HUES64 (cell line): Measurements from ENCODE around the gene SIDT1.

Source experiments
- H3K27ac ChIP-seq: 2 replicates; pipeline ENCODE4 v1.7.0; 2013; ENCODE audit warnings: low read depth, low read length, inconsistent platforms
- H3K27me3 ChIP-seq: 2 replicates; pipeline ENCODE4 v1.6.1; 2013; ENCODE audit warnings: mild to moderate bottlenecking, low read length; ENCODE audit not compliant: insufficient read depth
- H3K36me3 ChIP-seq: 2 replicates; pipeline ENCODE4 v1.6.1; 2013; ENCODE audit warnings: mild to moderate bottlenecking, low read length; ENCODE audit not compliant: insufficient read depth
- H3K4me1 ChIP-seq: 2 replicates; pipeline ENCODE4 v1.6.1; 2013; ENCODE audit warnings: mild to moderate bottlenecking, low read length, moderate library complexity; ENCODE audit not compliant: insufficient read depth
- H3K4me3 ChIP-seq: 2 replicates; pipeline ENCODE4 v1.5.1; 2013; ENCODE audit warnings: mild to moderate bottlenecking, low read length, moderate library complexity
- H3K9ac ChIP-seq: 2 replicates; pipeline ENCODE4 v1.6.1; 2013; ENCODE audit warnings: mild to moderate bottlenecking, low read depth, low read length
- H3K9me3 ChIP-seq: 2 replicates; pipeline ENCODE4 v1.6.1; 2013; ENCODE audit warnings: low read depth, low read length; ENCODE audit not compliant: insufficient read depth
- WGBS: fragments of 150-250, 120-280 bp; methylation state at CpG from one replicate; pipeline ENCODE4 v1.1.7; 2013; ENCODE audit warnings: missing lambda C conversion rate; 5-methylcytosine and 5-hydroxymethylcytosine counted together

The SIDT1 gene

DNA sequence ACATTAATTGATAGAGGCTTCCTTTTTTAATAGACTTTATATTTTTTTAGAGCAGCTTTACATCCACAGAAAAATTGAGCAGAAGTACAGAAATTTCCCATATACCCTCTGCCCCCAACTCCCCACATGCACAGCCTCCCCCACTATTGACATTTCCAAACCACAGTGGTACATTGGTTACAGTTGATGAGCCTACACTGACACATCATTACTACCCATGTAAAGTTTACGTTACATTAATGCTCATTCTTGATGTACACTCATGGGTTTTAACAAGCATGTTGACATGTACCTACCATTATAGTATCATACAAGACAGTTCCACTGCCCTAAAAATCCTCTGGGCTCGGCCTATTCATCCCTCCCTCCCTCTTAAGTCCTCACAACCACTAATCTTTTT is 85.4 kb downstream of the SIDT1 start:
- Histone ChIP-seq H3K27me3 (no peaks in the 10 kb centered on the region), H3K4me1 (no peaks in the 10 kb centered on the region), H3K9ac (no peak overlapping the region), H3K9me3 (no peaks in the 10 kb centered on the region), H3K36me3 (no peaks in the 10 kb centered on the region), H3K27ac (no peak overlapping the region), H3K4me3 (no peak overlapping the region)
- WGBS: 94% methylated on average over 2 of the region's 2 CpGs

DNA sequence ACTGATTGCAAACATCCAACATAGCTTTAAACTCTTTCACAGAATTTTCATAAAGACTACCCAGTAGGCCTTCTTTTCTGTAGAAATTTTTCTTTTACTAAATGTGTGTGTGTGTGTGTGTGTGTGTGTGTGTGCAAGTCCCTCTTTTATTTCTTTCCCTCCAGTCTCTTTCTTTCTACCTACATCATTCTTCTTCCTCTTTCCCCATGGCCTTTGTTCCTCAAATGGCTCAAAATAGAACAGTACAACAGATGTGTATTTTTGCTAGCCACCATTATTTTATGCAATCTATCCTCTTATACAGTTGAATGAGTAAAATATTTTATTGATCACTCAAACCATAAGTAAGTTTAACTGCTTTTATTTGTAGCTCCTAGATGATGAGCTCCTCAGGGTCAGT is 87.7 kb downstream of the SIDT1 start:
- no peaks in the 10 kb centered on the region for H3K36me3 ChIP-seq
- H3K4me3 ChIP-seq: no peak overlapping the region
- no peak overlapping the region for H3K9ac ChIP-seq
- no peaks in the 10 kb centered on the region for H3K9me3 ChIP-seq
- H3K4me1 ChIP-seq: no peaks in the 10 kb centered on the region
- H3K27me3 ChIP-seq: peaks cover 10% of the 10 kb centered on the region; the same call in 1 of the 2 replicates
- H3K27ac ChIP-seq: no peak overlapping the region

GRCh38 chr3:113623324-113623723 is 91.0 kb downstream of the SIDT1 start:
- H3K4me3 ChIP-seq: no peak overlapping the region
- H3K9ac ChIP-seq: no peak overlapping the region
- H3K4me1 ChIP-seq: no peaks in the 10 kb centered on the region
- no peaks in the 10 kb centered on the region for H3K36me3 ChIP-seq
- 33% methylated on average over 19 of the region's 19 CpGs for WGBS
- no peak overlapping the region for H3K27ac ChIP-seq
- no peaks in the 10 kb centered on the region for H3K9me3 ChIP-seq
- H3K27me3 ChIP-seq: peaks cover 10% of the 10 kb centered on the region; the same call in 1 of the 2 replicates

- H3K36me3 ChIP-seq: no peaks in the 10 kb centered on the region
- no peak overlapping the region for H3K9ac ChIP-seq
- H3K27ac ChIP-seq: no peak overlapping the region
- WGBS: 94% methylated on average over 7 of the region's 7 CpGs
- no peaks in the 10 kb centered on the region for H3K4me1 ChIP-seq
- peaks cover 10% of the 10 kb centered on the region; the same call in 1 of the 2 replicates for H3K27me3 ChIP-seq
- no peaks in the 10 kb centered on the region for H3K9me3 ChIP-seq
- H3K4me3 ChIP-seq: no peak overlapping the region
These were observed 91.5 kb downstream of the SIDT1 start for GRCh38 chr3:113623811-113624210.

GRCh38 chr3:113625834-113626233 is 93.5 kb downstream of the SIDT1 start:
- H3K4me3 ChIP-seq: no peak overlapping the region
- H3K9ac ChIP-seq: no peak overlapping the region
- H3K27ac ChIP-seq: no peak overlapping the region
- H3K9me3 ChIP-seq: no peaks in the 10 kb centered on the region
- H3K27me3 ChIP-seq: peaks cover 10% of the 10 kb centered on the region; the same call in 1 of the 2 replicates
- no peaks in the 10 kb centered on the region for H3K36me3 ChIP-seq
- H3K4me1 ChIP-seq: no peaks in the 10 kb centered on the region
- WGBS: 91% methylated on average over 12 of the region's 12 CpGs

- no peaks in the 10 kb centered on the region for H3K9me3 ChIP-seq
- no peak overlapping the region for H3K9ac ChIP-seq
- 41% methylated on average over 9 of the region's 10 CpGs for WGBS
- no peaks in the 10 kb centered on the region for H3K36me3 ChIP-seq
- H3K4me3 ChIP-seq: no peak overlapping the region
- no peak overlapping the region for H3K27ac ChIP-seq
- H3K4me1 ChIP-seq: no peaks in the 10 kb centered on the region
- H3K27me3 ChIP-seq: peaks cover 10% of the 10 kb centered on the region; the same call in 1 of the 2 replicates
These were observed 94.4 kb downstream of the SIDT1 start for GRCh38 chr3:113626503-113627371.

GRCh38 chr3:113628316-113628715 is 96.0 kb downstream of the SIDT1 start:
- Histone ChIP-seq H3K27me3 (peaks cover 10% of the 10 kb centered on the region; the same call in 1 of the 2 replicates), H3K4me3 (no peak overlapping the region), H3K36me3 (no peaks in the 10 kb centered on the region), H3K9ac (no peak overlapping the region), H3K27ac (no peak overlapping the region), H3K4me1 (no peaks in the 10 kb centered on the region), H3K9me3 (no peaks in the 10 kb centered on the region)
- 94% methylated on average over 2 of the region's 2 CpGs for WGBS

DNA sequence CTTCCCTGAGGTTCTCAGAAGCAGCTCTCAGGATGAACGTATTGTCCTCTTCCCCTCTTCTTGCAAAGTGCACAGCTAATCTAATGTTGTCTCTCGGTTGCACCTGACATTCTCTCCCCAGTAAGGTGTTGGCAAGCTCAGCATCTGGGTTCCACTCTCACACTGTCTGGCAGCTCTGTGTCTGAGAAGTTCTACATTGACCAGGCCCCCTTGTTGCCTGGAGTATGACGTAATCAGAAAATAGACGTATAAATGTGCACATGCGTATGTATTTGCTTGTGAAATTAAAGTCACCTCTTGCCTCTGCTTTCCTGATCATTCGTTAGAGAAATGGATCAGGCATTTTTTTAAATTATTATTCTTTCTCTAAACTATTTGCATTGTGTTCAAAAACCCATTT is 96.4 kb downstream of the SIDT1 start:
- Histone ChIP-seq H3K9ac (no peak overlapping the region), H3K27ac (no peak overlapping the region), H3K4me1 (no peaks in the 10 kb centered on the region), H3K9me3 (no peaks in the 10 kb centered on the region), H3K27me3 (peaks cover 5% of the 10 kb centered on the region; the same call in 1 of the 2 replicates), H3K36me3 (no peaks in the 10 kb centered on the region), H3K4me3 (no peak overlapping the region)
- WGBS: 89% methylated on average over 6 of the region's 6 CpGs

DNA sequence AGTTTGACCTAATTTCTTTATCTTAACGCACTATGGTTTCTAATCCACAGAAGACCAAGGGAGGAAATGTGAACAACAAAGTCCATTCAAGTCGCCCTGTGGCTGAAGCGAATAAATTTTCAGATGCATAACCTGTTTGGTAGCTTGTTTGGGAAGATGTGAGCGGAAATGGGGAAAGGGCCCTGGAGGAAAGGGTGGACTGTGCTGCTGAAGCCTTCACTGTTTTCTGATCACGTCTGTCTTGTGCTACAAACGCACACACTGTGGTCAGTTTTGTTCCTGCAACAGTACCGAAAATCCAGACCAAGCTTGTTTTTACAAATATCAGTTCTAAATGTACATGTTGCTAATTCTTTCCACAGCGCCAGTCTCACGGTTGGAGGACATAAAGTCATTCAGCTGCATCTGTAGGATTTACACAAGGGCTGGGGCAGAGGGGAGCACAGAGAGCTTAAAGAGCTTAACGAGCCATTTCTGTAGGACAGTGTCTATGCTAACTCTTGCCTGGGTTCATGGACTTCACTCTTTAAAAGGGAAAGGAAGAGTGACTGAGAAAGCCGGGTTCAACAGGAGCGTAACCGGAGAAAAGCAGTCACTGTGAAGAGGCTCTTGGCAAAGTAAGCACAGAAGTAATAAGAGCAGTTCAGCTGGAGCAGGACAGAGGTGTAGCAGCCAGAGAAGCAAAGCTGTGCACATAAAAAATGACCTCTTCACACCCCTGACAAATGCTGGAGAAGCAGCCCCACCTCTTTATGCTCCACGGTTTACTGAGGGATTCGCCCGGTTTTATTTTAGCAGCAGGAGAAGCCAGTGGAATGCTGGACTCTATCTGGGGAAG is 97.4 kb downstream of the SIDT1 start:
- H3K9me3 ChIP-seq: no peaks in the 10 kb centered on the region
- no peak overlapping the region for H3K9ac ChIP-seq
- no peaks in the 10 kb centered on the region for H3K36me3 ChIP-seq
- H3K4me3 ChIP-seq: no peak overlapping the region
- H3K4me1 ChIP-seq: no peaks in the 10 kb centered on the region
- H3K27ac ChIP-seq: no peak overlapping the region
- 92% methylated on average over 16 of the region's 16 CpGs for WGBS
- no peaks in the 10 kb centered on the region for H3K27me3 ChIP-seq

DNA sequence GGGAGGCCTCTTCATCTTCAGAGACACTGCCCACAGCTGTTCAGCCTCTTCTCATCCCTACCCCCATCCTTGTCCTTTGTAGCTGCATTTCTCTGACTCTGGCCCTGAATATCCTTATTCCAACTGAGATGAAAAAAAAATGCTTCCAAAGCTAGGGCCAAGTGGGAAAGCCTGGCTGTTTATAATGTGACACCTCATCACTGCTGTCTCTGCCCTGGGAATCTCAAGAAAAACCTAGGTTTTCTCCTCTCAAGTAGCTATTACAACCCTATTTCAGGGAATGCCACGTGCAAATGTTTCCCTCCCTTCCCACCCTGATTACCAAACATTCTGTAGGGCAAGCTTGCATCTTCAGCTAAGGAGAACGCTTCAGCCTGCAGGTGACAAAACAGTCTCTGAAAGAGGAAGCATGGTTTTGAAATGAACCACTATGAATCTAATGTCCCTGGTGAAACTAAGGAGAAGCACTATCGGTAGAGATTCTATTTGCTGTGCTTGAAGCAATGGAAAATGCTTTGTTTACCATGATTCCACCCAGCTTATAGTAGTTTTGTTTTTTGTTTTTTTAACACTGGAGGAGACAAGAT is 98.7 kb downstream of the SIDT1 start:
- no peaks in the 10 kb centered on the region for H3K27me3 ChIP-seq
- no peak overlapping the region for H3K4me3 ChIP-seq
- no peak overlapping the region for H3K9ac ChIP-seq
- WGBS: 80% methylated on average over 3 of the region's 3 CpGs
- H3K4me1 ChIP-seq: no peaks in the 10 kb centered on the region
- H3K36me3 ChIP-seq: no peaks in the 10 kb centered on the region
- no peak overlapping the region for H3K27ac ChIP-seq
- no peaks in the 10 kb centered on the region for H3K9me3 ChIP-seq

DNA sequence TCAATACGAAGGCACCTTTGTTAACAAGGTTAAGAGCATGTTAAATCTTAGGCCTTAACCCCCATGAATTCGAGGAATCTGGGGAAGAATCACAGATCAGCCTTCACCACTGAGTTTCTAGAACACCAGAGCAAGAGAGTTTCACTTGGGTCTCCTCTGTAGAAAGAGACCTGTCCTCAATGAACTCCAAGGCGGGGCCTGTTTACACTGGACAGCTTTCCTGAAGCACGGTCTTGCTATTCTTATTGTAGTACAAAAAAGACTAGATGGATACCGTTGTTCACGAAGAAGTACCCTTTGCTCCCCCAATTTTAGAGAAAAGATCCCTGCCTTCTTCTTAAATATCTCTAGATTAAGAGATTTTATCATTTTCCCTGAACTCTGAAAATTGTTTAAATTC is 99.2 kb downstream of the SIDT1 start:
- H3K4me1 ChIP-seq: no peaks in the 10 kb centered on the region
- 89% methylated on average over 6 of the region's 6 CpGs for WGBS
- no peak overlapping the region for H3K4me3 ChIP-seq

More for the DNA sequence above, 99.2 kb downstream of the SIDT1 start:
- H3K36me3 ChIP-seq: no peaks in the 10 kb centered on the region
- no peaks in the 10 kb centered on the region for H3K9me3 ChIP-seq
- no peaks in the 10 kb centered on the region for H3K27me3 ChIP-seq
- H3K9ac ChIP-seq: no peak overlapping the region
- no peak overlapping the region for H3K27ac ChIP-seq
